Measurements from ENCODE around the gene MICAL1. TPM values are rescaled to one million over a fixed set of nuclear protein-coding genes. Genes with fewer than 3 reads are reported as not detected.

The MICAL1 gene
- total RNA-seq, 3 donors from 2014 or later (not counting 1 experiment from before 2014, with no cell fraction given) = 72.4 to 102 (median 81.3) TPM

GRCh38 chr6:109498052-109498451 lies 42.5 kb upstream of the MICAL1 start:
- Histone ChIP-seq H3K9me3 (ENCODE audit: control insufficient read depth, insufficient read depth, low read length) (no peaks in the 10 kb centered on the region), H3K27me3 (ENCODE audit: control insufficient read depth, insufficient read depth, low read length) (no peaks in the 10 kb centered on the region), H3K4me1 (ENCODE audit: control insufficient read depth, insufficient read depth, low read length) (no peaks in the 10 kb centered on the region), H3K4me3 (ENCODE audit: low read length) (no peak overlapping the region), H3K36me3 (ENCODE audit: control insufficient read depth, insufficient read depth, low read length) (no peaks in the 10 kb centered on the region), H3K27ac (ENCODE audit: low read length) (no peak overlapping the region)
- no peak for ATAC-seq
- WGBS (ENCODE audit: insufficient coverage) = 90% methylated on average over 3 of the region's 4 CpGs
- intact Hi-C loops (cut with micrococcal nuclease) = no loop called here
- no peaks in the 10 kb centered on the region for H3K36me3 Mint-ChIP-seq
- H3K9me3 Mint-ChIP-seq = no peaks in the 10 kb centered on the region
- no peak overlapping the region for H3K4me3 Mint-ChIP-seq
- H3K4me1 Mint-ChIP-seq = no peaks in the 10 kb centered on the region
- no peak for DNase-seq
- no peak overlapping the region for H3K27ac Mint-ChIP-seq
- H3K27me3 Mint-ChIP-seq (ENCODE audit: low read depth in 2 of 2) = peaks cover 0 to 5% of the 10 kb centered on the region in 2 donors
- no peak for TF ChIP-seq CTCF (IDR thresholded peaks at IDR 0.05)

- Mint-ChIP-seq H3K4me3 (no peak overlapping the region), H3K27ac (no peak overlapping the region), H3K27me3 (ENCODE audit: low read depth in 2 of 2) (peaks cover 0 to 3% of the 10 kb centered on the region in 2 donors), H3K4me1 (peaks cover 9% of the 10 kb centered on the region in 2 donors), H3K9me3 (no peaks in the 10 kb centered on the region), H3K36me3 (no peaks in the 10 kb centered on the region)
- no peak overlapping the region for H3K27ac ChIP-seq (ENCODE audit: low read length)
- H3K4me3 ChIP-seq (ENCODE audit: low read length) = no peak overlapping the region
- H3K36me3 ChIP-seq (ENCODE audit: control insufficient read depth, insufficient read depth, low read length) = no peaks in the 10 kb centered on the region
- no peaks in the 10 kb centered on the region for H3K9me3 ChIP-seq (ENCODE audit: control insufficient read depth, insufficient read depth, low read length)
- DNase-seq (no peak), ATAC-seq (no peak)
- intact Hi-C loops (cut with micrococcal nuclease) = no loop called here
- no peak for TF ChIP-seq CTCF (IDR thresholded peaks at IDR 0.05)
- no peaks in the 10 kb centered on the region for H3K27me3 ChIP-seq (ENCODE audit: control insufficient read depth, insufficient read depth, low read length)
- peaks cover 8% of the 10 kb centered on the region for H3K4me1 ChIP-seq (ENCODE audit: control insufficient read depth, insufficient read depth, low read length)
- WGBS (ENCODE audit: insufficient coverage) = 88% methylated on average over 8 of the region's 9 CpGs
These were observed 40.6 kb upstream of the MICAL1 start for GRCh38 chr6:109496036-109496772.

GRCh38 chr6:109493865-109494264 lies 38.3 kb upstream of the MICAL1 start:
- no peak overlapping the region for H3K27ac Mint-ChIP-seq
- no CpG with 5 or more reads among the region's 1 CpG for WGBS (ENCODE audit: insufficient coverage)

More at GRCh38 chr6:109493865-109494264, 38.3 kb upstream of the MICAL1 start:
- H3K4me3 ChIP-seq (ENCODE audit: low read length) = no peak overlapping the region
- peaks cover 14% of the 10 kb centered on the region for H3K4me1 ChIP-seq (ENCODE audit: control insufficient read depth, insufficient read depth, low read length)
- no peaks in the 10 kb centered on the region for H3K27me3 ChIP-seq (ENCODE audit: control insufficient read depth, insufficient read depth, low read length)
- no peaks in the 10 kb centered on the region for H3K36me3 Mint-ChIP-seq
- ATAC-seq (no peak), DNase-seq (no peak)
- no peaks in the 10 kb centered on the region for H3K36me3 ChIP-seq (ENCODE audit: control insufficient read depth, insufficient read depth, low read length)
- H3K4me3 Mint-ChIP-seq = no peak overlapping the region
- no peaks in the 10 kb centered on the region for H3K9me3 Mint-ChIP-seq
- no peaks in the 10 kb centered on the region for H3K9me3 ChIP-seq (ENCODE audit: control insufficient read depth, insufficient read depth, low read length)
- peaks cover 0 to 3% of the 10 kb centered on the region in 2 donors for H3K27me3 Mint-ChIP-seq (ENCODE audit: low read depth in 2 of 2)
- no peak overlapping the region for H3K27ac ChIP-seq (ENCODE audit: low read length)
- TF ChIP-seq CTCF (IDR thresholded peaks at IDR 0.05) = no peak
- intact Hi-C loops (cut with micrococcal nuclease) = no loop called here
- peaks cover 15 to 16% of the 10 kb centered on the region in 2 donors for H3K4me1 Mint-ChIP-seq
